Right lobe of liver (tissue), 4 donors: Measurements from ENCODE around the gene SCUBE2.

Experiments
- POLR2A ChIP-seq: fragments of 450-650 bp; IDR thresholded peaks from one replicate; pipeline ENCODE4 v1.6.1; 2017; ENCODE audit warnings: antibody characterized with exemption, mild to moderate bottlenecking
- TF ChIP-seq, protein P1 (sequence below), 4 donors: fragments of 200-600 bp in 3 of 4; fragments of 450-650 bp in 1 of 4; IDR thresholded peaks; one replicate each; pipeline versions ENCODE4 v1.5.1 to v1.8.0; 2016 to 2022; ENCODE audit warnings: antibody characterized with exemption in 4 of 4, mild to moderate bottlenecking in 2 of 4
- donor health status: DM: no; HTN: no; CAD: no.
- donor health status: DM: no; HTN: no; CAD: no.
- donor health status: DM: no; HTN: yes; CAD: no.

- TF ChIP-seq, protein P1, sequence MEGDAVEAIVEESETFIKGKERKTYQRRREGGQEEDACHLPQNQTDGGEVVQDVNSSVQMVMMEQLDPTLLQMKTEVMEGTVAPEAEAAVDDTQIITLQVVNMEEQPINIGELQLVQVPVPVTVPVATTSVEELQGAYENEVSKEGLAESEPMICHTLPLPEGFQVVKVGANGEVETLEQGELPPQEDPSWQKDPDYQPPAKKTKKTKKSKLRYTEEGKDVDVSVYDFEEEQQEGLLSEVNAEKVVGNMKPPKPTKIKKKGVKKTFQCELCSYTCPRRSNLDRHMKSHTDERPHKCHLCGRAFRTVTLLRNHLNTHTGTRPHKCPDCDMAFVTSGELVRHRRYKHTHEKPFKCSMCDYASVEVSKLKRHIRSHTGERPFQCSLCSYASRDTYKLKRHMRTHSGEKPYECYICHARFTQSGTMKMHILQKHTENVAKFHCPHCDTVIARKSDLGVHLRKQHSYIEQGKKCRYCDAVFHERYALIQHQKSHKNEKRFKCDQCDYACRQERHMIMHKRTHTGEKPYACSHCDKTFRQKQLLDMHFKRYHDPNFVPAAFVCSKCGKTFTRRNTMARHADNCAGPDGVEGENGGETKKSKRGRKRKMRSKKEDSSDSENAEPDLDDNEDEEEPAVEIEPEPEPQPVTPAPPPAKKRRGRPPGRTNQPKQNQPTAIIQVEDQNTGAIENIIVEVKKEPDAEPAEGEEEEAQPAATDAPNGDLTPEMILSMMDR (IDR thresholded peaks at IDR 0.05): no peak
- TF ChIP-seq POLR2A: no peak
Observed at GRCh38 chr11:9060700-9061111, 30.7 kb downstream of the SCUBE2 start.
